Measurements from ENCODE around the gene CLCN4. TPM values are rescaled to one million over a fixed set of nuclear protein-coding genes. Genes with fewer than 3 reads are reported as not detected.

The CLCN4 gene
- total and polyA plus RNA-seq, 7 experiments from 2014 or later = 0.02 to 0.42 (median 0.11) TPM; not detected in 2

- DNase-seq (no peak), ATAC-seq (no peak)
- intact Hi-C loops (cut with micrococcal nuclease) = no loop called here
- Mint-ChIP-seq H3K27me3 (peaks cover 0 to 23% (median 7%) of the 10 kb centered on the region in 5 donors), H3K4me3 (no peak overlapping the region), H3K27ac (no peak overlapping the region), H3K9me3 (peaks cover 0 to 4% (median 0%) of the 10 kb centered on the region in 11 donors), H3K4me1 (peaks cover 0 to 8% (median 0%) of the 10 kb centered on the region in 7 donors), H3K36me3 (no peaks in the 10 kb centered on the region)
- CTCF ChIA-PET = no interaction called here
- Histone ChIP-seq H3K4me1 (ENCODE audit: control insufficient read depth in 2 of 2, insufficient read depth in 2 of 2, low read length in 2 of 2) (no peaks in the 10 kb centered on the region), H3K36me3 (ENCODE audit: control insufficient read depth in 2 of 3, insufficient read depth in 3 of 3, low read length in 3 of 3) (no peaks in the 10 kb centered on the region), H3K9me3 (ENCODE audit: control insufficient read depth in 2 of 3, low read length in 3 of 3) (no peaks in the 10 kb centered on the region), H3K27ac (ENCODE audit: low read depth, low read length) (no peak overlapping the region), H3K27me3 (ENCODE audit: control insufficient read depth in 2 of 2, insufficient read depth in 2 of 2, low read length in 2 of 2) (no peaks in the 10 kb centered on the region), H3K4me3 (ENCODE audit: low read length) (no peak overlapping the region)
- POLR2A ChIA-PET = no interaction called here
Observed at GRCh38 chrX:10173331-10173900, 16.6 kb downstream of the CLCN4 start.

- H3K27ac ChIP-seq (ENCODE audit: low read depth, low read length) = no peak overlapping the region
- Mint-ChIP-seq H3K36me3 (no peaks in the 10 kb centered on the region), H3K9me3 (peaks cover 0 to 4% (median 0%) of the 10 kb centered on the region in 11 donors), H3K27ac (no peak overlapping the region), H3K4me1 (peaks cover 0 to 8% (median 0%) of the 10 kb centered on the region in 7 donors), H3K4me3 (no peak overlapping the region), H3K27me3 (peaks cover 0 to 25% (median 7%) of the 10 kb centered on the region in 5 donors)
- H3K4me3 ChIP-seq (ENCODE audit: low read length) = no peak overlapping the region
- no peaks in the 10 kb centered on the region for H3K27me3 ChIP-seq (ENCODE audit: control insufficient read depth in 2 of 2, insufficient read depth in 2 of 2, low read length in 2 of 2)
- ATAC-seq = no peak
- POLR2A ChIA-PET = no interaction called here
- no peaks in the 10 kb centered on the region for H3K36me3 ChIP-seq (ENCODE audit: control insufficient read depth in 2 of 3, insufficient read depth in 3 of 3, low read length in 3 of 3)
- CTCF ChIA-PET = no interaction called here
- DNase-seq = no peak
- H3K9me3 ChIP-seq (ENCODE audit: control insufficient read depth in 2 of 3, low read length in 3 of 3) = no peaks in the 10 kb centered on the region
- H3K4me1 ChIP-seq (ENCODE audit: control insufficient read depth in 2 of 2, insufficient read depth in 2 of 2, low read length in 2 of 2) = no peaks in the 10 kb centered on the region
- intact Hi-C loops (cut with micrococcal nuclease) = no loop called here
Observed at GRCh38 chrX:10174051-10174450, 17.3 kb downstream of the CLCN4 start.

- Mint-ChIP-seq H3K27me3 (peaks cover 0 to 25% (median 7%) of the 10 kb centered on the region in 5 donors), H3K27ac (peak overlapping the region in 1 of 9 donors; percentile 49), H3K9me3 (peaks cover 0 to 4% (median 0%) of the 10 kb centered on the region in 11 donors), H3K4me3 (no peak overlapping the region), H3K4me1 (peaks cover 0 to 8% (median 0%) of the 10 kb centered on the region in 7 donors), H3K36me3 (no peaks in the 10 kb centered on the region)
- H3K36me3 ChIP-seq (ENCODE audit: control insufficient read depth in 2 of 3, insufficient read depth in 3 of 3, low read length in 3 of 3) = no peaks in the 10 kb centered on the region
- intact Hi-C loops (cut with micrococcal nuclease) = no loop called here
- H3K4me3 ChIP-seq (ENCODE audit: low read length) = no peak overlapping the region
- no peaks in the 10 kb centered on the region for H3K4me1 ChIP-seq (ENCODE audit: control insufficient read depth in 2 of 2, insufficient read depth in 2 of 2, low read length in 2 of 2)
- ChIA-PET CTCF (no interaction called here), POLR2A (no interaction called here)
- H3K27ac ChIP-seq (ENCODE audit: low read depth, low read length) = no peak overlapping the region
- no peaks in the 10 kb centered on the region for H3K9me3 ChIP-seq (ENCODE audit: control insufficient read depth in 2 of 3, low read length in 3 of 3)
- DNase-seq (no peak), ATAC-seq (no peak)
- H3K27me3 ChIP-seq (ENCODE audit: control insufficient read depth in 2 of 2, insufficient read depth in 2 of 2, low read length in 2 of 2) = no peaks in the 10 kb centered on the region
Observed at GRCh38 chrX:10174810-10175209, 18.0 kb downstream of the CLCN4 start.

- Histone ChIP-seq H3K27me3 (ENCODE audit: control insufficient read depth in 2 of 2, insufficient read depth in 2 of 2, low read length in 2 of 2) (no peaks in the 10 kb centered on the region), H3K36me3 (ENCODE audit: control insufficient read depth in 2 of 3, insufficient read depth in 3 of 3, low read length in 3 of 3) (no peaks in the 10 kb centered on the region), H3K4me3 (ENCODE audit: low read length) (no peak overlapping the region), H3K4me1 (ENCODE audit: control insufficient read depth in 2 of 2, insufficient read depth in 2 of 2, low read length in 2 of 2) (no peaks in the 10 kb centered on the region), H3K27ac (ENCODE audit: low read depth, low read length) (no peak overlapping the region), H3K9me3 (ENCODE audit: control insufficient read depth in 2 of 3, low read length in 3 of 3) (no peaks in the 10 kb centered on the region)
- peaks cover 0 to 25% (median 7%) of the 10 kb centered on the region in 5 donors for H3K27me3 Mint-ChIP-seq
- ChIA-PET POLR2A (no interaction called here), CTCF (no interaction called here)
- intact Hi-C loops (cut with micrococcal nuclease) = no loop called here
- no peak overlapping the region for H3K4me3 Mint-ChIP-seq
- H3K4me1 Mint-ChIP-seq = peaks cover 0 to 8% (median 0%) of the 10 kb centered on the region in 7 donors
- no peaks in the 10 kb centered on the region for H3K36me3 Mint-ChIP-seq
- no peak for ATAC-seq
- H3K9me3 Mint-ChIP-seq = peaks cover 0 to 4% (median 0%) of the 10 kb centered on the region in 11 donors
- DNase-seq = no peak
- H3K27ac Mint-ChIP-seq = no peak overlapping the region
Observed at GRCh38 chrX:10175319-10175871, 18.6 kb downstream of the CLCN4 start.

- H3K27ac ChIP-seq (ENCODE audit: low read depth, low read length) = no peak overlapping the region
Observed at GRCh38 chrX:10176121-10177003, 19.6 kb downstream of the CLCN4 start.

GRCh38 chrX:10177004-10177396, 20.2 kb downstream of the CLCN4 start:
- intact Hi-C loops (cut with micrococcal nuclease) = no loop called here
- no peak overlapping the region for H3K4me3 ChIP-seq (ENCODE audit: low read length)
- H3K27ac ChIP-seq (ENCODE audit: low read depth, low read length) = no peak overlapping the region
- no peak for ATAC-seq
- H3K4me3 Mint-ChIP-seq = no peak overlapping the region
- peaks cover 0 to 19% (median 7%) of the 10 kb centered on the region in 5 donors for H3K27me3 Mint-ChIP-seq
- POLR2A ChIA-PET = no interaction called here
- H3K36me3 Mint-ChIP-seq = no peaks in the 10 kb centered on the region
- no peaks in the 10 kb centered on the region for H3K9me3 ChIP-seq (ENCODE audit: control insufficient read depth in 2 of 3, low read length in 3 of 3)
- no peaks in the 10 kb centered on the region for H3K4me1 ChIP-seq (ENCODE audit: control insufficient read depth in 2 of 2, insufficient read depth in 2 of 2, low read length in 2 of 2)
- H3K27me3 ChIP-seq (ENCODE audit: control insufficient read depth in 2 of 2, insufficient read depth in 2 of 2, low read length in 2 of 2) = no peaks in the 10 kb centered on the region
- no peak overlapping the region for H3K27ac Mint-ChIP-seq
- no peaks in the 10 kb centered on the region for H3K36me3 ChIP-seq (ENCODE audit: control insufficient read depth in 2 of 3, insufficient read depth in 3 of 3, low read length in 3 of 3)
- CTCF ChIA-PET = interaction anchor here (1.1 kb wide), 1 partner anchor 13 kb away, joined by 3 read pairs; no protein-coding TSS in a partner anchor
- peaks cover 0 to 8% (median 0%) of the 10 kb centered on the region in 7 donors for H3K4me1 Mint-ChIP-seq
- DNase-seq = no peak
- H3K9me3 Mint-ChIP-seq = peaks cover 0 to 4% (median 0%) of the 10 kb centered on the region in 11 donors

More at GRCh38 chrX:10176121-10177003, 19.6 kb downstream of the CLCN4 start:
- no peak for DNase-seq
- Mint-ChIP-seq H3K36me3 (no peaks in the 10 kb centered on the region), H3K4me1 (peaks cover 0 to 8% (median 0%) of the 10 kb centered on the region in 7 donors), H3K4me3 (no peak overlapping the region), H3K9me3 (peaks cover 0 to 4% (median 0%) of the 10 kb centered on the region in 11 donors), H3K27ac (no peak overlapping the region), H3K27me3 (peaks cover 0 to 22% (median 7%) of the 10 kb centered on the region in 5 donors)
- H3K36me3 ChIP-seq (ENCODE audit: control insufficient read depth in 2 of 3, insufficient read depth in 3 of 3, low read length in 3 of 3) = no peaks in the 10 kb centered on the region
- H3K4me1 ChIP-seq (ENCODE audit: control insufficient read depth in 2 of 2, insufficient read depth in 2 of 2, low read length in 2 of 2) = no peaks in the 10 kb centered on the region
- CTCF ChIA-PET = interaction anchor here (1.1 kb wide), 1 partner anchor 14 kb away, joined by 3 read pairs; no protein-coding TSS in a partner anchor
- POLR2A ChIA-PET = no interaction called here
- intact Hi-C loops (cut with micrococcal nuclease) = no loop called here
- no peak overlapping the region for H3K4me3 ChIP-seq (ENCODE audit: low read length)
- no peaks in the 10 kb centered on the region for H3K9me3 ChIP-seq (ENCODE audit: control insufficient read depth in 2 of 3, low read length in 3 of 3)
- ATAC-seq = no peak
- no peaks in the 10 kb centered on the region for H3K27me3 ChIP-seq (ENCODE audit: control insufficient read depth in 2 of 2, insufficient read depth in 2 of 2, low read length in 2 of 2)
